NCI-H146 treated with DMSO at 0.1 percent for 48 hours (cell line): Measurements from ENCODE around the gene PID1.

Experiments
- DNase-seq: peaks from one replicate; lab custom pipeline; 2025; ENCODE audit not compliant: unreplicated experiment; lab: John Stamatoyannopoulos, UW

The PID1 gene

GRCh38 chr2:229033816-229034215 lies 237.3 kb downstream of the PID1 start:
- DNase-seq, result no peak

- no peak for DNase-seq
Measured at GRCh38 chr2:229032608-229033234, 238.4 kb downstream of the PID1 start.

GRCh38 chr2:229027353-229028105 lies 243.6 kb downstream of the PID1 start:
- no peak for DNase-seq

GRCh38 chr2:229025653-229026052 lies 245.4 kb downstream of the PID1 start:
- no peak for DNase-seq

- DNase-seq, result no peak
Measured at GRCh38 chr2:229022652-229023051, 248.4 kb downstream of the PID1 start.

- DNase-seq, result no peak
Measured at GRCh38 chr2:229022071-229022470, 249.0 kb downstream of the PID1 start.

GRCh38 chr2:229009816-229010215 lies 261.3 kb downstream of the PID1 start:
- no peak for DNase-seq

GRCh38 chr2:229003256-229003655 lies 267.8 kb downstream of the PID1 start:
- DNase-seq, result no peak

GRCh38 chr2:229001196-229001595 lies 269.9 kb downstream of the PID1 start:
- no peak for DNase-seq

GRCh38 chr2:228999326-228999725 lies 271.8 kb downstream of the PID1 start:
- DNase-seq, result no peak

GRCh38 chr2:228988786-228989185 lies 282.3 kb downstream of the PID1 start:
- no peak for DNase-seq

- DNase-seq, result no peak
Measured at GRCh38 chr2:228987441-228988155, 283.5 kb downstream of the PID1 start.

- no peak for DNase-seq
Measured at GRCh38 chr2:228986961-228987360, 284.1 kb downstream of the PID1 start.

- DNase-seq, result no peak
Measured at GRCh38 chr2:228983700-228984099, 287.4 kb downstream of the PID1 start.

GRCh38 chr2:228974169-228974568 lies 296.9 kb downstream of the PID1 start:
- DNase-seq, result no peak
